T-helper 1 cell treated with Interleukin-12 subunit alpha and Interleukin-12 subunit beta and Interleukin-4 antibody, amounts not matched to agents 30 μg/mL and 1 μg/mL, for 36 hours (primary cell): ENCODE data around the gene IPCEF1.
A peak's percentile ranks its signal among the peaks of the same experiment; 100 is the strongest.

Experiments
- H3K27ac Mint-ChIP-seq: one replicate; pipeline ENCODE4 v1.8.0; 2021; ENCODE audit warnings: mild to moderate bottlenecking, mixed read lengths
- H3K27me3 Mint-ChIP-seq: one replicate; pipeline ENCODE4 v1.8.0; 2021; ENCODE audit warnings: low read depth, mixed read lengths
- H3K36me3 Mint-ChIP-seq: one replicate; pipeline ENCODE4 v1.8.0; 2021; ENCODE audit warnings: low read depth, mixed read lengths
- H3K4me1 Mint-ChIP-seq: one replicate; pipeline ENCODE4 v1.8.0; 2021; ENCODE audit warnings: low read depth, mixed read lengths
- H3K4me3 Mint-ChIP-seq: one replicate; pipeline ENCODE4 v1.8.0; 2021; ENCODE audit warnings: mild to moderate bottlenecking, moderate library complexity, mixed read lengths
- H3K9me3 Mint-ChIP-seq: one replicate; pipeline ENCODE4 v1.8.0; 2021; ENCODE audit warnings: mixed read lengths

IPCEF1 gene

GRCh38 chr6:154274168-154274567, 82.4 kb downstream of the IPCEF1 start:
- Mint-ChIP-seq H3K9me3 (no peaks in the 10 kb centered on the region), H3K4me3 (no peak overlapping the region), H3K36me3 (no peaks in the 10 kb centered on the region), H3K27me3 (peaks cover 16% of the 10 kb centered on the region), H3K4me1 (peaks cover 16% of the 10 kb centered on the region), H3K27ac (no peak overlapping the region)

- no peaks in the 10 kb centered on the region for H3K9me3 Mint-ChIP-seq
- H3K27ac Mint-ChIP-seq: peak overlapping the region; percentile 34
- H3K27me3 Mint-ChIP-seq: peaks cover 19% of the 10 kb centered on the region
- H3K4me1 Mint-ChIP-seq: peaks cover 11% of the 10 kb centered on the region
- no peak overlapping the region for H3K4me3 Mint-ChIP-seq
- no peaks in the 10 kb centered on the region for H3K36me3 Mint-ChIP-seq
These were observed 88.1 kb downstream of the IPCEF1 start for GRCh38 chr6:154268486-154268885.

- no peaks in the 10 kb centered on the region for H3K36me3 Mint-ChIP-seq
- no peak overlapping the region for H3K4me3 Mint-ChIP-seq
- H3K27me3 Mint-ChIP-seq: peaks cover 15% of the 10 kb centered on the region
- no peak overlapping the region for H3K27ac Mint-ChIP-seq
- H3K4me1 Mint-ChIP-seq: peaks cover 11% of the 10 kb centered on the region
- H3K9me3 Mint-ChIP-seq: no peaks in the 10 kb centered on the region
These were observed 89.0 kb downstream of the IPCEF1 start for GRCh38 chr6:154267508-154268106.

- peaks cover 20% of the 10 kb centered on the region for H3K27me3 Mint-ChIP-seq
- peaks cover 11% of the 10 kb centered on the region for H3K4me1 Mint-ChIP-seq
- no peaks in the 10 kb centered on the region for H3K36me3 Mint-ChIP-seq
- no peaks in the 10 kb centered on the region for H3K9me3 Mint-ChIP-seq
- no peak overlapping the region for H3K4me3 Mint-ChIP-seq
- H3K27ac Mint-ChIP-seq: no peak overlapping the region
These were observed 90.0 kb downstream of the IPCEF1 start for GRCh38 chr6:154266560-154267099.

GRCh38 chr6:154261688-154262397, 94.8 kb downstream of the IPCEF1 start:
- H3K27me3 Mint-ChIP-seq: peaks cover 14% of the 10 kb centered on the region
- peaks cover 15% of the 10 kb centered on the region for H3K4me1 Mint-ChIP-seq
- H3K4me3 Mint-ChIP-seq: no peak overlapping the region
- H3K27ac Mint-ChIP-seq: no peak overlapping the region
- no peaks in the 10 kb centered on the region for H3K9me3 Mint-ChIP-seq
- H3K36me3 Mint-ChIP-seq: no peaks in the 10 kb centered on the region

GRCh38 chr6:154258064-154258757, 98.4 kb downstream of the IPCEF1 start:
- peaks cover 16% of the 10 kb centered on the region for H3K36me3 Mint-ChIP-seq
- H3K4me1 Mint-ChIP-seq: peaks cover 14% of the 10 kb centered on the region
- H3K27ac Mint-ChIP-seq: no peak overlapping the region
- peaks cover 18% of the 10 kb centered on the region for H3K27me3 Mint-ChIP-seq
- no peak overlapping the region for H3K4me3 Mint-ChIP-seq
- peaks cover 27% of the 10 kb centered on the region for H3K9me3 Mint-ChIP-seq

- Mint-ChIP-seq H3K27me3 (peaks cover 19% of the 10 kb centered on the region), H3K9me3 (peaks cover 27% of the 10 kb centered on the region), H3K27ac (no peak overlapping the region), H3K36me3 (peaks cover 16% of the 10 kb centered on the region), H3K4me3 (no peak overlapping the region), H3K4me1 (peaks cover 18% of the 10 kb centered on the region)
These were observed 99.5 kb downstream of the IPCEF1 start for GRCh38 chr6:154257067-154257466.

GRCh38 chr6:154252678-154253077, 103.9 kb downstream of the IPCEF1 start:
- Mint-ChIP-seq H3K36me3 (peaks cover 18% of the 10 kb centered on the region), H3K4me1 (peaks cover 31% of the 10 kb centered on the region), H3K27ac (no peak overlapping the region), H3K4me3 (no peak overlapping the region), H3K27me3 (peaks cover 19% of the 10 kb centered on the region), H3K9me3 (peaks cover 27% of the 10 kb centered on the region)

GRCh38 chr6:154251116-154251515, 105.5 kb downstream of the IPCEF1 start:
- no peak overlapping the region for H3K4me3 Mint-ChIP-seq
- H3K9me3 Mint-ChIP-seq: peaks cover 22% of the 10 kb centered on the region
- no peak overlapping the region for H3K27ac Mint-ChIP-seq
- H3K4me1 Mint-ChIP-seq: peaks cover 36% of the 10 kb centered on the region
- peaks cover 15% of the 10 kb centered on the region for H3K36me3 Mint-ChIP-seq
- H3K27me3 Mint-ChIP-seq: peaks cover 19% of the 10 kb centered on the region

- H3K4me1 Mint-ChIP-seq: peaks cover 44% of the 10 kb centered on the region
- peak overlapping the region; percentile 95 for H3K27ac Mint-ChIP-seq
- peak overlapping the region; percentile 70 for H3K4me3 Mint-ChIP-seq
- peaks cover 13% of the 10 kb centered on the region for H3K27me3 Mint-ChIP-seq
- peaks cover 7% of the 10 kb centered on the region for H3K9me3 Mint-ChIP-seq
- peaks cover 5% of the 10 kb centered on the region for H3K36me3 Mint-ChIP-seq
These were observed 106.9 kb downstream of the IPCEF1 start for GRCh38 chr6:154249499-154250298.

- peaks cover 61% of the 10 kb centered on the region for H3K4me1 Mint-ChIP-seq
- H3K4me3 Mint-ChIP-seq: peak overlapping the region; percentile 82
- peaks cover 9% of the 10 kb centered on the region for H3K36me3 Mint-ChIP-seq
- peaks cover 8% of the 10 kb centered on the region for H3K9me3 Mint-ChIP-seq
- H3K27me3 Mint-ChIP-seq: peaks cover 9% of the 10 kb centered on the region
- H3K27ac Mint-ChIP-seq: peak overlapping the region; percentile 77
These were observed 109.3 kb downstream of the IPCEF1 start for GRCh38 chr6:154247119-154247861.

- Mint-ChIP-seq H3K9me3 (peaks cover 8% of the 10 kb centered on the region), H3K36me3 (peaks cover 9% of the 10 kb centered on the region), H3K27ac (peak overlapping the region; percentile 86), H3K4me1 (peaks cover 58% of the 10 kb centered on the region), H3K4me3 (peak overlapping the region; percentile 82), H3K27me3 (peaks cover 4% of the 10 kb centered on the region)
These were observed 109.9 kb downstream of the IPCEF1 start for GRCh38 chr6:154246723-154247118.

- peaks cover 7% of the 10 kb centered on the region for H3K36me3 Mint-ChIP-seq
- no peaks in the 10 kb centered on the region for H3K27me3 Mint-ChIP-seq
- H3K4me1 Mint-ChIP-seq: peaks cover 59% of the 10 kb centered on the region
- H3K9me3 Mint-ChIP-seq: peaks cover 8% of the 10 kb centered on the region
- peak overlapping the region; percentile 82 for H3K4me3 Mint-ChIP-seq
- peak overlapping the region; percentile 86 for H3K27ac Mint-ChIP-seq
These were observed 111.1 kb downstream of the IPCEF1 start for GRCh38 chr6:154245506-154245905.
